Globus pallidus (tissue), 1 donor: ENCODE data around the gene ABCA5.

ENCODE experiments used
- DNase-seq: peaks from one replicate; pipeline ENCODE4 v3.0.0-alpha.2; 2015; ENCODE audit warnings: low spot score

The ABCA5 gene

DNA sequence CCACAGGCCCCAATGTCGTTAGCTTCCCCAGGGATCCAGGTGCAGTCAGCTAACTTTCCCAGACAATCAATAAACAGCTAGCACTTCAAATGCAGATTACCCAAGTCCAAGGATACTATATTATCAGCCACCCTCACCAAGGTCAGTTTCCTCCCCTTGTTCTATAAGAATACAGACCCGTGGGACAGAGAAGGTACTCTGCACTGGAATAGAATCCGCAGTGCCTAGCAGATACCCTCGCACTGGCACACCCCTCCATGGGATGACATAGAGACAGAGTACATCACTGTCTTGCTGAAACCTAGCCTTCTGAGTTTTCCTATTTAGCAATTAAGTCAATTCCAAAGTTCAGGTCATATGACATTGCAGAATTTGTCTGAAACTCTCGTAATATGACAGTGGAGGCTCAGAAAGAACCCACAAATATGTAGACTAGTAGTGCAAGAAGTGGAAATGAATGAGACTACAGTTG, 58.4 kb downstream of the ABCA5 start:
- DNase-seq, result no peak

DNA sequence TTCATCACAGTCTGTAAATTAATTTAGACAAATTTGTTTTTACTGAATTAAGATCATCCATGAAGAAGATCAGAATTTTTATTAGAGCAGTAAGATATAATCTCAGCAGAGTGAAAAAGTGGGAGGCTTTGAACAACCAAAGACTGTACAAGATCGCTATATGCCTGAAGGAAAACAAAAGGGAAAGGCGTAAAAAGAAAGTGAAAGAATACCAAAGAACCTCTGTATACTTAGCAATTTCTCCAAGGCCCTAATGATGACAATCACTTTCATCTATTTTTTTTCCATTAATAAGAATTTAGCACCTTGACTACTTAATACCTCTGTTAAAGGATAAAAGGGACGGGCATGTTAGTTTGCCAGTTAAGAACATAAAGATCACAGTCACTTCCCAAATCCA, 59.7 kb downstream of the ABCA5 start:
- no peak for DNase-seq

DNA sequence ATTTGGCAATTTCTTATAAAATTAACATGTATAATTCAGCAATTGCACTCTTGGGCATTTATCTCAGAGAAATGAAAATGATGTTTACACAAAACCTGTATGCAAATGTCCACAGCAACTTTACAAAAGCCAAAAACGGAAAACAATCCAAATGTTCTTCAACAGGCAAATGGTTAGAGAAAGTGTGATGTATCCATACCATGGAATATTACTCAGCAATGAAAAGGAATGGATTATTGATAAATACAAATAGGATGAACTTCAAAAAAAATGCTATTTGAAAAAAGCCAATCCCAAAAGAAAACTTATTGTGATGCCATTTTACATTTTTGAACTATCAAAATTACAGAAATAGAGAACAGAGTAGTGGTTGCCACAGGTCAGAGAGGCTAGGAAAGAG, 61.1 kb downstream of the ABCA5 start:
- DNase-seq, result no peak

- DNase-seq, result no peak
Measured at GRCh38 chr17:69254187-69254586, 72.7 kb downstream of the ABCA5 start.

DNA sequence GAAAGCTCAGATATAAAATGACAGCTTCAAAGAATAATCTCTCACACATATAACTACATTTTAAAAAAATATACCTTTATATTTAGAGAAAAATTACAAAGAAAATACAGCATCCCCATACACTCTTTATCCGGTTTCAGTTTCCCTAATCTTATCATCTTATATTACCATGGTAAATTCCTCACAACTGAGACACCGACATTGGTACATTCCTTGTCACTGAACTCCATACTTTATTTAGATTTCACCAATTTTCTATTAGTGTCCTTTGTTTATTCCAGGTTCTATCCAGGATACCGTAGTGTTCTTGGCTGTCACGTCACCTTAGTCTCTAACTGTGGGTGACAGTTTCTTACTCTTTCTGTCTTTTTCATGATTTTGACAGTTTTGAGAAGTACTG, 76.3 kb downstream of the ABCA5 start:
- no peak for DNase-seq

- peak; percentile 62 for DNase-seq
Measured at GRCh38 chr17:69246726-69247375, 80.1 kb downstream of the ABCA5 start.

DNA sequence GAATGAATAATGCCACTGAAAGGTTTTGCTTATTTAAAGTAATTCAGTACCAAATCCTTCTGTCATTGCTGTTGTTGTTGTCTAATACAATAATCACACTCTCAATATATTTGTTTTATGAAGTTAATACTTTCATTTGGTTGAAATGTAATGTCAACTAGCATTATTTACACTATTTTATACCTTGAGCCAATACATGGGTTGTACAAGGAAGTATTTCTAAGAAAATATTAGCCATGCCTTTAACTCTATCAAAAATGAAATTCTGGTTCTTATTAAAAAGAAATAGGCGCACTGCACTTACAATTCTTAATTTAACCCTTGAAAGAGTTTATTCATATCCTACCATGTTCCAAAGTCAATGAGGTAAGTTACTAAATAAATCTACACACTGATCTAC, 80.7 kb downstream of the ABCA5 start:
- no peak for DNase-seq

- DNase-seq, result no peak
Measured at GRCh38 chr17:69245617-69246016, 81.3 kb downstream of the ABCA5 start.

DNA sequence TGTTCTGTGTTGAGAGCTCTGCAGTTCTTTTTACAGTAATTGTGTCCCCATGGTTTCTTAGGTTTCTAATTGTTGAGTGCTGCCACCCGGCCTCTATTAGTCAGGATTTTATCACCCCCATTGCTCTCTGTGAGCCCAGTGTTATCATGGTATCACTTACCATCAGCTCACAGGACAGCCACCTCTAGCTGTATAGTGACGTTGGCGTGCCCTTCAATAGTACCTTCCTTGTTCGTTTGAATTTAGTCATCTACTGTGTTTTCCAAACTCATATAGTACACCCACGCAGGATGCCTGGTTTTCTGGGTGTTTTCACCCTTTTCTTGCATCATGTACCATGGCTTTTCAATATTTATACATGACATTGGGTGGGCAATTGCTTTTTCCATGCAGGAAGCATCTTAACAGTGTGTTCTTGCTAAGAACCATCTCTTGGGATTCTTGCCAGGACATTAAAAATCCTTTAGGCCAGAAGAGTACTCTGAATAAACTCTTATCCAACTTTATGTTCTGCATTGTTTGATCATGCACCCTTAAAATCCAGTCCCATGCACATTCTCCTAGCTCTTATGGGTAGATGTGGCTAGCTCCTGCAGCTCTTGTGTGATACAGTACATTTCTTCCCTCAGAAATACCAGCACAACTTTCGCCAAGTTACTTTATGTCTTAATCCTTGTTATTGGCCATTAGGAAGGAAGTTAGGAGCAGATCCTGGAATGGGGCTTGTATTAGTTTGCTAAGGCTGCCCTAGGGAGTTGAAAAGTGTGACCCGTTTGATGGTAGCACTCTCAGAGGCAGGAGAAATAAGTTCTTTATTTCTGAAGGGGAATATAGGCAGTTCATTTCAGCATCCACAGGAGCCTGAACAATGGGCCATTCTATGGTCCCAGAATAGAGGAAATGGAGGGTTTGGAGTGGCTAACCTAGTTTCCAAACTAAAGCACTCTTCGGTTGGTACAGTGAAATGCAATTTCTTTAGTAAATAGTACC, 87.0 kb downstream of the ABCA5 start:
- no peak for DNase-seq

DNA sequence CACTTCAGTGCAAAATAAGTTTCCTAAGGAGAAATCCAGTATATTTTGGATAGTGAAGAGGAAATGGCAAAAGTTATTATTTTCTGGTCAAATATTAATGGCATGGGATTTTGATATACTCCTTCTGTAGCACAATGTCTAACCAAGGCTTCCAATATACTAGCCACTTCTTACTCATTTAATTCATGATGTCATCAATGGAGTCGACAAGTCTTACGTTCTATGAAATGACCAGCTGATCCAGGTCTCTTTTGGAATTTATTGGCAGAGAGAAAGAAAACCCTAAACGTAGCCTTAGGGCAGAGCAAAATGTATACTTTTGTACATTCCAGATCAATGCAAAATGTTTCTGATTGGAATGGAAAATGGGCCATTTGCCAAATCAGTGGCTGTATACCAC, 90.0 kb downstream of the ABCA5 start:
- no peak for DNase-seq

DNA sequence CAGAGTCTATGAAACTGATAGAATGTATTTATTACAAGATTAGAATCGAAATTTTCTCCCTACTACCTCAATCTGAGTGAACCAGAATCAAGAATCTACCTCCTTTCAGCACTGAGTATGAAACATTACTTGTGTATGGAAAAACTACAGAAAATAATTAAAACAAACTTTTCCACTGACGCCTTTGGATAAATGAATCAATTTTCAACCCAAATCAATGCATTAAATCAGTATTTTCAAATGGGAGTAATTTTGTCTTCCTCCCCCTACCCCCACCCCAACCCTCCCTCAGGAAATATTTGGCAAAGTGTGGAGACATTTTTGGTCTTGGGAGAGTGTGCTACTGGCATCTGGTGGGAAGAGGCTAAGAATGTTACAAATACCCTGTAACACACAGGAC, 90.5 kb downstream of the ABCA5 start:
- no peak for DNase-seq

DNA sequence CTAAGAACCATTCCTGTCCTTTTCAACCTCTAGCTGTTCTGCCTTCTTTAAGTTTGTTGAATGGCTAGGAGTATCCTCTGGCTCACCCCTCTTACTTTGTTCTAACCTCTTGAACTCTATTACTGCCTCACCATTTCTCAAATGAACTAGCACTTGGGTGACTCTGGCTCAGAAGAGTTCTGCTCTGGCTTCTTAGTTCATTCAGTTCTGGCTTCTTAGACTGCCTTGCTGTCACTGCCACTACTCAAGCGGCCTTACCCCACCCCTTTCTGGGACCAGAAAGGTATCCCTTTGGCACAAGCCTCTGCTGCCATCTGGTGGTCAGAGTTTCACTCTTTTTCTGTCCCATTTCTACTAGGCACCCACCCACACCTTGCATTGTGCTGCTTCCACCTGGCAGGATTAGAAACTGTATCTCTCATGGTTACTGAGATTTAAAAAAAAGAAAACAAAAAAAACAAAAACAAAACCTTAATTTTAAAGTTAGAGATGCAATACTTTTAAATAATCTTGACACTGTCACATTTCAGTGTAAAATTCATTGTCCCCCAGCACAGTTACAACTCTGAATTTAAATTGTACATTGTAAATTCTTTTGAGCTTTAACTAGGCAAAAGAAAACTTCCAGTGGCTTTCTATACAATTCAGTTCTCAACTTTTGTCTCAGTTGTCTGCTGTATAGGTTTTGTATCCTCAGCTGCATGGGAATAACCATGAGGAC, 91.4 kb downstream of the ABCA5 start:
- DNase-seq, result peak; percentile 89

- DNase-seq, result no peak
Measured at GRCh38 chr17:69232650-69233049, 94.3 kb downstream of the ABCA5 start.

- no peak for DNase-seq
Measured at GRCh38 chr17:69231521-69231920, 95.4 kb downstream of the ABCA5 start.

- no peak for DNase-seq
Measured at GRCh38 chr17:69230939-69231338, 96.0 kb downstream of the ABCA5 start.

- DNase-seq, result no peak
Measured at GRCh38 chr17:69228576-69228975, 98.4 kb downstream of the ABCA5 start, which contains the start of gene ABCA10. Gene ABCA10 (minus strand): TSS chr17:69228824. CDS start chr17:69225358, 3,466 bp downstream.

GRCh38 chr17:69228018-69228417, 98.9 kb downstream of the ABCA5 start:
- DNase-seq, result no peak

DNA sequence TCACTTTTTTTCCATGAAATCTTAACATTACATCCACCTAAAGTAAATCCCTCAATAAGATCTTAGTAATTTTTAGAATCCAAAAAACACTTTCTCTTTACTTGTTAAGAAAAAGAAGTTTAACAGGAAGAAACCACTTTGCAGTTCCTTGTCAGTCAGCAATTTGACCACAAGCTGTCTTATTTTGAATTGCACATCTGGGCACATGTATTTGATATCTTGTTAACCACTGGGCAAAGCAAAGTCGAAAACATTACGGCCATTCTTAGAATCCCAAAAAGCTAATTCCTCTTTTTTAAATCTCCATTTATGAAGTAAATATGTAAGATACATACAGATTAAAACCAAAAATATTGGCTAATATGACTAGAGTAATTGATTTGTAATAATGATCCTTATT, 99.4 kb downstream of the ABCA5 start:
- DNase-seq, result no peak

- no peak for DNase-seq
Measured at GRCh38 chr17:69223809-69224208, 103.1 kb downstream of the ABCA5 start.

GRCh38 chr17:69222707-69223258, 104.2 kb downstream of the ABCA5 start:
- no peak for DNase-seq

DNA sequence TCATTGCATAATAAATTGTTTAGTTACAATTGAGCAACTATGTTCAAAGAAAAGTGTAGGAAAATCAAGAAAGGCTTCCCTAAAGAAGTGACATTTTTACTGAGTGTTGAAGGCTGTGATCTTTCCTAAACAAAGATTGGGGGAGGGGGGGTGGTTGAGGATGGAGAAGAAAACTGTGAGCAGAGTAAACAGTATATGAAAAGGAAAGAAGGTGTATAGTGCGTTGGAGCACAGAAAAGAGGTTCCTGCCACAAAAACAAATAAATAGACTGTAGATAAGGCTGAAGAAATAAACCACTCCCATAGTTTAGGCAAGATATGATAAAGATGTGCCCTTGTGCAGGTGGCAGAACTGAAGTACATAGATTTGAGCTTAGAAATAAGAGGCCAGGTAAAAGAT, 106.8 kb downstream of the ABCA5 start:
- DNase-seq, result no peak

DNA sequence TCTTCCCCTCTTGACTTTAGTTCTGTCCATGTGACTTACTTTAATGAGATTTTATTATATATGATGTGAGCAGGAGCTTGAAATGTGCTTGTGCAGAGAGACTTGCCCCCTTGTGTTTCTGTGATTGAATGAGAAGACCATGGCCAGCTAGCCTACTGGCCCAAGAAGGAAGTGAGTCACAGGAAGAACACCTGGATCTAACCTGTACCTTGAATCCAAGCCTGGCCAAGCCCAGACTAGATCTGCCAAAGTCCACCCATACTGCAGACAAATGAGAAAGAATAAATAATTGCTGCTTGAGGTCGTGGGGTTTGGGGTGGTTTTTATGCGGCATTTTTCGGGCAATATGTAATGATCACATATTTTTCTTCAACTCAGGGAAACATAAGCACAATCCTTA, 107.9 kb downstream of the ABCA5 start:
- DNase-seq, result no peak
